Progenitor cell of endocrine pancreas (in vitro differentiated cells): ENCODE data around the gene DNAJC5G. TPM values are rescaled to one million over a fixed set of nuclear protein-coding genes. Genes with fewer than 3 reads are reported as not detected.

ENCODE experiments used
- DNase-seq: peaks from one replicate; pipeline ENCODE4 v3.0.0; 2021; ENCODE audit warnings: low spot score; ENCODE audit not compliant: unreplicated experiment
- H3K27ac Mint-ChIP-seq: 2 replicates; pipeline ENCODE4 v1.8.0; 2021; ENCODE audit warnings: mild to moderate bottlenecking, moderate library complexity, mixed read lengths
- H3K27me3 Mint-ChIP-seq: 2 replicates; pipeline ENCODE4 v1.8.0; 2021; ENCODE audit warnings: mixed read lengths
- H3K36me3 Mint-ChIP-seq: 2 replicates; pipeline ENCODE4 v1.8.0; 2022; ENCODE audit warnings: mixed read lengths; ENCODE audit not compliant: insufficient read depth
- H3K4me1 Mint-ChIP-seq: 2 replicates; pipeline ENCODE4 v1.8.0; 2021; ENCODE audit warnings: low read depth, mixed read lengths
- H3K4me3 Mint-ChIP-seq: 2 replicates; pipeline ENCODE4 v1.8.0; 2021; ENCODE audit warnings: low read depth, mild to moderate bottlenecking, moderate library complexity, mixed read lengths
- H3K9me3 Mint-ChIP-seq: 2 replicates; pipeline ENCODE4 v1.8.0; 2021; ENCODE audit warnings: low read depth, mixed read lengths
- total RNA-seq: library from RNA; stranded (reverse); gene quantifications from 2 replicates; pipeline ENCODE4 v1.2.1, GENCODE V29; 2021
- TF ChIP-seq, protein P1 (sequence below): fragments of 200-600 bp; sonication (generic); IDR thresholded peaks from one replicate; pipeline ENCODE4 v1.5.0; 2021; ENCODE audit warnings: antibody characterized with exemption, mild to moderate bottlenecking; ENCODE audit not compliant: unreplicated experiment

DNAJC5G gene
- total RNA-seq, 1 donor from 2014 or later = not detected

DNA sequence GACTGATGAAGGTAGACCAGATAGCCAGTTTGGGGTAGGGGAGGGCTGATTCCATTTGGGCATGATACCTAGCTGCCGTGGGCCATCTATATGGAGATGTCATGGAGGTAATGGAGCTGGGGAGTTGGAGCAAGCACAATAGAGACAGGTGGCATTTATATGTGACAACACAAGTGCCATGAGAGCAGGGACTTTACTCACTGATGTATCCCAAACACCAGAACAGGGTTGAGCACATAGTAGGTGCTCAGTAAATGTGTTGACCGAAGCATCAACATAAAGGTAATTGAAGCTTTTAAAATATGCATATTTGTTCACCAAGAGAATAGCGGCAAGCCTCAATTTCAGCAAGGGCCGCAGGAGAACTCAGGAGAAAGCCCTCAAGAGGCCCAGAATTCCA, 27.3 kb upstream of the DNAJC5G start:
- no peaks in the 10 kb centered on the region for H3K4me1 Mint-ChIP-seq

DNA sequence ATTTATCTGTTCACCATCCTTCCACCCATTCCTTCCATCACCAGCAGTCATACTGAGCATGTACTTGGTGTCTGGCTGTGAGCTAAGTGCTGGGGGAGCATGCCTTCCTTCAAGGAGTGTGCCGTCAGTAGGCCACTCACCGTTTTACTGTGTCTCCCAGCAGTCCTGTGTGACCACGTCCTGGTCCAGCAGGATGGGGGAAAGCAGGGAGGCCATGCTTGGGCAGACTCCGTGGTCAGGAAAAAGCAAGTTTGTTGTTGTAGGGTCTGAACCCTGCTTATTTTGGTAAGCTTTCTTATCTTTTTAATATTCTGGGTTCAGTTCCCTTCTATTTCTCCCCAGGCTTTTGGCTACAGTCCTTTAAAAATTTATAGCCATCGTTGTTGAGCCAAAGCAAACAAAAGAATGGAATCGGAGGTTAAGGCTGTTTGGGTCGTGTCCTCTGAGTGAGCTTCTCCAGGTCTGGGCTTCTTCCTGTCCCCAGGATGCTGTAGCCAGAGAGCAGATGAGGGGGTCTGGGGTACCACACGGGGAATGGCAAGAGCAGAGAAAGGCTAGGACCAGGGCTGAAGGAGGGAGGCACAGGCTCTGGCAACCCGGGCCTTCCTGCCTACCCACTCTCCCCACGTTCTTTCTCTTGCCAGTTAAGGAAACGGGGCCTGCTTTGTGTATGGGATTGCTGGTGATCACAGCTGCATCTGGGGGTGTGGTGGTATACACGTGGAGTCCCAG, 25.9 kb upstream of the DNAJC5G start:
- no peak overlapping the region for H3K4me3 Mint-ChIP-seq
- no peaks in the 10 kb centered on the region for H3K4me1 Mint-ChIP-seq
- H3K27me3 Mint-ChIP-seq = peaks cover 33% of the 10 kb centered on the region
- no peaks in the 10 kb centered on the region for H3K9me3 Mint-ChIP-seq
- no peak overlapping the region for H3K27ac Mint-ChIP-seq
- no peak for DNase-seq
- no peaks in the 10 kb centered on the region for H3K36me3 Mint-ChIP-seq
- TF ChIP-seq, protein P1, sequence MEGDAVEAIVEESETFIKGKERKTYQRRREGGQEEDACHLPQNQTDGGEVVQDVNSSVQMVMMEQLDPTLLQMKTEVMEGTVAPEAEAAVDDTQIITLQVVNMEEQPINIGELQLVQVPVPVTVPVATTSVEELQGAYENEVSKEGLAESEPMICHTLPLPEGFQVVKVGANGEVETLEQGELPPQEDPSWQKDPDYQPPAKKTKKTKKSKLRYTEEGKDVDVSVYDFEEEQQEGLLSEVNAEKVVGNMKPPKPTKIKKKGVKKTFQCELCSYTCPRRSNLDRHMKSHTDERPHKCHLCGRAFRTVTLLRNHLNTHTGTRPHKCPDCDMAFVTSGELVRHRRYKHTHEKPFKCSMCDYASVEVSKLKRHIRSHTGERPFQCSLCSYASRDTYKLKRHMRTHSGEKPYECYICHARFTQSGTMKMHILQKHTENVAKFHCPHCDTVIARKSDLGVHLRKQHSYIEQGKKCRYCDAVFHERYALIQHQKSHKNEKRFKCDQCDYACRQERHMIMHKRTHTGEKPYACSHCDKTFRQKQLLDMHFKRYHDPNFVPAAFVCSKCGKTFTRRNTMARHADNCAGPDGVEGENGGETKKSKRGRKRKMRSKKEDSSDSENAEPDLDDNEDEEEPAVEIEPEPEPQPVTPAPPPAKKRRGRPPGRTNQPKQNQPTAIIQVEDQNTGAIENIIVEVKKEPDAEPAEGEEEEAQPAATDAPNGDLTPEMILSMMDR = no peak

More for the DNA sequence above, 27.3 kb upstream of the DNAJC5G start:
- TF ChIP-seq, protein P1 = no peak
- Mint-ChIP-seq H3K36me3 (peaks cover 1% of the 10 kb centered on the region), H3K4me3 (no peak overlapping the region), H3K27ac (no peak overlapping the region), H3K9me3 (no peaks in the 10 kb centered on the region), H3K27me3 (peaks cover 32% of the 10 kb centered on the region)
- DNase-seq = no peak

DNA sequence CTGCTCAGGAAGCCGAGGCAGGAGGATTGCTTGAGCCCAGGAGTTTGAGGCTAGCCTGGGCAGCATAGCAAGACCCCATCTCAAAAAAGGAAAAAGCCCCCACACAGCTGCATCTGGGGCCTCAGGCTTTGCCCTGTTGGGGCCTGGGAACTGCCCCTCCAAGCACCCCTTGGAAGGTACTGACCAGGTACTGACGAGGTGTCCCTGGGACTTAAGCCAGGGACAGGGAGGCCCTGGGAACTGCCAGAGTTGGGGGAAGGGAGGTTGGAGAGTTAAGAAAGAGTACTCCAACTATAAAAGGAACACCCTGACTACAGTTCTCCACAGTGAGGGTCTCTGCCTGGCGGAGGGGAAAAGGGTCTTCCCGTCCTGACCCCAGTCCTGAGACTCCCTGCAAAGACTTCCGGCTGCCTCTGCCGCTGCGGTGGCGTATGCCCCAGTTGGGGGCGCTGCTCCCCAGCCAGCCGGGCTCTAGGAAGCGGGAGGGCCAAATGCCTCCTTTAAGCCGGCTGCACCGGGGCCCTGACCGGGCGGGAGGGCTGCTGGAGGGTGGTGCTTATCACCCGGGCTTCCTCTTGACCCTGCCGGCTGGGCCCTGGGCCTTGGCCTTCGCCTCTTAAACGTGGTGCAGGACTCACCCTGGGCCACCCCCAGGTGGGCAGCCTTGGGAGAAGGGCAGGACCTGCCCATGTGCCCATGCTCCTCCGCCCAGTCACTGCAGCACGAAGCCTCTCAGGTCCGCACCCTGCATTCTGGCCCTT, 25.2 kb upstream of the DNAJC5G start:
- TF ChIP-seq, protein P1 = peak; percentile 86
- Mint-ChIP-seq H3K4me3 (no peak overlapping the region), H3K27me3 (peaks cover 40% of the 10 kb centered on the region), H3K27ac (no peak overlapping the region), H3K9me3 (no peaks in the 10 kb centered on the region), H3K4me1 (no peaks in the 10 kb centered on the region), H3K36me3 (no peaks in the 10 kb centered on the region)
- peak; percentile 61 for DNase-seq

DNA sequence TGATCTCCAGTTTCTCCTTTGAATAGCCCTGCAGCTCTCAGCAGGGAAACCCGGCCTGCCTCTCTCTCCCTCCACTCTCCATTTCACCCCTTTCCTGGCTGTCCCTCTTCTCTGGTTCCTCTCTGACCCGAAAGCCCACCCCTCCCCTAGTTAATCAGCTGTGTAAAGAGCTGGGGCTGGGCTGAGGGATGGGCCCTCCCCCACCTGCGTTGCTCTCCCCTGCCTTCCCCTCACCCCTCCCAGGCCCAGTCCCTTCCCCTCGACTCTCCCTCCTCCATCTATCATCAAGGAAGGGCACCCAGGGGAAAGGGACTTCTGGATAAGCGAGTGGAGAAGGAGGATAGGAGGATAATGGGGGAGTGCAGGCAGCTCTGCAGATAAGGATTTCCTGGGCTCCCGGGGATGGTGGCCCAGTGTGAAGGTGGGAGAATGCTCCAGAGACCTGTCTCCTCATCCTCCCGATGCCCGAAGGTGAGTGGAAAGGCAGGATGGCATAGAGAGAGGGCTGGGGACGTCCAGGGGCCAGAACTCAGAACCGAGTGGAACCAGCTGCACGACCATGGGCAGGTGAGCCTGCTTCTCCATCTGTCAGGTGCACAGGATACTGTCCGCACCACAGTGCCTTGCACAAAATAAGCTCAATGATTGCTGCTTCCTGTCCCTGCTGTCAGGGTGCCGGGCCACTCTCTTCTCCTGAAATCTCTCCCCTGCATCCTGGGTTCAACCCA, 24.4 kb upstream of the DNAJC5G start:
- Mint-ChIP-seq H3K4me1 (no peaks in the 10 kb centered on the region), H3K36me3 (no peaks in the 10 kb centered on the region), H3K9me3 (no peaks in the 10 kb centered on the region), H3K27ac (peak overlapping the region; percentile 52), H3K4me3 (no peak overlapping the region), H3K27me3 (peaks cover 47% of the 10 kb centered on the region)
- DNase-seq = no peak
- TF ChIP-seq, protein P1 = no peak

DNA sequence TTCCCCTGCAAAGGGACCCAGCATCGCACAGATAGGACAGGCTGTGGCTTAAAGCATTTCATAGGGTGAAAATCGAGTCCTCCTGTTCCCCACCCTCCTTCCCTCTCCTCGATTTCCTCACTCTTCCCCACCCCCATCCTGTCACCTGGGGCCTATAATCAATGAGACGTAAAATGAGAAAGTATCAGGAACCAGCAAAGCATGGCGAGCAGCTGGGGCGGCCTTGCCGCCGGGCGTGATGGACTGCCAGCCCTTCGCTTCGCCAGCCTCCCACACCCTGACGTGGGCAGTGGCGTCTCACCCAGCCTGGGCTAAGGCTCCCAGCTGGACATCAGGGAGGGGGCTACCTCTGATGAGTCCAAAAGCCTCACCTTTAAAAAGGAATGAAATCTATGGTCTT, 23.5 kb upstream of the DNAJC5G start:
- Mint-ChIP-seq H3K27ac (no peak overlapping the region), H3K9me3 (no peaks in the 10 kb centered on the region), H3K4me3 (no peak overlapping the region), H3K4me1 (no peaks in the 10 kb centered on the region), H3K36me3 (no peaks in the 10 kb centered on the region), H3K27me3 (peaks cover 56% of the 10 kb centered on the region)
- no peak for DNase-seq
- TF ChIP-seq, protein P1 = no peak
